DMS114 treated with DMSO at 0.1 percent for 48 hours (cell line): Measurements from ENCODE around the gene ZNF234.
"Not testable (repeated sequence)": the region's sequence is repeated elsewhere in the genome, so short reads cannot be mapped to it uniquely, and the experiment has no call there.

ENCODE experiments used
- DNase-seq: peaks from one replicate; lab custom pipeline; 2025; ENCODE audit not compliant: unreplicated experiment; lab: John Stamatoyannopoulos, UW

Gene ZNF234

DNA sequence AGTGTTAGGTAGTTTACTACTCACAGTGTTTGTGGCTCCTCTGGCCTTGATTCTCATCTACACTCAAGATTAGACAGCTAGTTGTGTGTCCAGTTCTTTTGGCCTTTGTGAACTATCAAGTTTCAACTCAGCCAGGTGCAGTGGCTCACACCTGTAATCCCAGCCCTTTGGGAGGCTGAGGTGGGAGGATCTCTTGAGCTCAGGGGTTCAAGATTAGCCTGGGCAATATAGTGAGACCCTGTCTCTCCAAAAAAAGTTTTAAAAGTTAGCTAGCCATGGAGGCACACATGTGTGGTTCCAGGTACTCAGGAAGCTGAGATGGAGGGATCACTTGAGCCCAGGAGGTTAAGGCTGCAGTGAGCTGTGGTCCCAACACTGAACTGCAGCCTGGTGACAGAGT is 39.6 kb downstream of the ZNF234 start:
- no peak for DNase-seq

DNA sequence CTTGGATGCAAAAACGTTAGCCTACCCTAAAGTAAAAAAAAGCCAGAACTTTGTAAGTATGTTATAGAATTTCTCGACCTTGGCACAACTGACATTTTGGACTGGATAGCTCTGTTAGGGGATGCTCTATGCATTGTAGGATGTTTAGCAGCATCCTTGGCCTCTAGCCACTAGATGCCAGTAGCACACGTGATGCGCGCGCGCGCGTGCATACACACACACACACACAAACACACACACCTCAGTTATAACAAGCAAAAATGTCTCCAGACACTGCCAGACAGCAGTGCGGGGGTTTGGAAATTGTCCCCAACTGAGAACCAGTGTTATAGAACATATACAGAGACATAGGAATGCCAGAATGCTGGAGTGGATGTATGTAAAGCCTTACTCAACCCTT is 40.8 kb downstream of the ZNF234 start:
- DNase-seq: no peak

DNA sequence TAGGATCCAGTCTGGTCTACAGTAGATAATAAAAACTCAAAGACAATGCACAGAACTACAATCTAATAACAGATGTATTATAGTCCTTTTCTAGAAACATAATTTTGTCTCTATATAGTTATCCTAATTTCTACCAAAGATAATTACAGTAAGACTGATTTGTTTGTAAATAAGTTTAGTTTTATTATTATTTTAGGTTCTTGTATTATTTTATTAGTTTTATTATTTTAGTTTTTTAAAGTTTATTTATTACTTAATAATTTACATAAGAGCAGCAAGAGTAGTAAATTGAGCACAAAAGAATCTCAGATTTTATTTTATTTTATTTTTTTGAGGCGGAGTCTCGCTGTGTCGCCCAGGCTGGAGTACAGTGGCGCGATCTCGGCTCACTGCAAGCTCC is 48.7 kb downstream of the ZNF234 start:
- no peak for DNase-seq

DNA sequence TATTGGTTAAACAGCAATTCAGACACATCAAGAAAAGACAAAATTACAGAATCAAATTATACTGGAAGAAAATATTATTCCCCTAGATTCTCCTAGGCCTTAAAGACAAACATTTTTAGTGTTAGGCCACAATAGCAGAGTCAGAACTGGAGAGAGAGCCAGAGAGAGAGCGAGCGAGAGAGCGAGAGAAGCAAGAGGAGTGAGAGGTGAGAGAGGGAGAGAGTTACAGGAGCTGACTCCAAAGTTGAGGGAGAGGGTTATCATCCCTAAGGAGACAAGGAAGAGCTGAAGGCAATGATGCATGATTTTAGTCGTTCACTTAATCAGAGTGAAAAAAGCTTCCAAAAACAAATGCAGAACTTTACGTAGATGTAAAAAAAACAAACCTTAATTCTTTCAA is 50.8 kb downstream of the ZNF234 start:
- DNase-seq: no peak

DNA sequence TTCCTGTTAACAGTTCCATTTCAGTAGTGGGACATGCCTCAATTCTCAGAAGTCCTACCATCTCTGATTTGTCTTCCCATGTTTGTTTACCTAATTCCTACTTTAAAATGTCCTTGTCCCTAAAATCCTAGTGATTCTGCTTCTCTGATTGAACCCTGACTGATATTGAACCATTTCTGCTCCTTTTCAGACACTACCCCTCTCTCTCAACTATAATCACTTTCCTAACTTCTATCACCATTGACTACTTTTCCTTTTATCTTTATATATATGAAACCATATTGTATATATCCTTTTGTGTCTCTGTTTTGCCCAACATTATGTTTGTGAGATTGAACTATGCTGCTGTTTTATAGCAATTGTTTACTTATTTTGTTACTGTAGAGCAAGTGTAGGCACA is 55.4 kb downstream of the ZNF234 start:
- DNase-seq: no peak

DNA sequence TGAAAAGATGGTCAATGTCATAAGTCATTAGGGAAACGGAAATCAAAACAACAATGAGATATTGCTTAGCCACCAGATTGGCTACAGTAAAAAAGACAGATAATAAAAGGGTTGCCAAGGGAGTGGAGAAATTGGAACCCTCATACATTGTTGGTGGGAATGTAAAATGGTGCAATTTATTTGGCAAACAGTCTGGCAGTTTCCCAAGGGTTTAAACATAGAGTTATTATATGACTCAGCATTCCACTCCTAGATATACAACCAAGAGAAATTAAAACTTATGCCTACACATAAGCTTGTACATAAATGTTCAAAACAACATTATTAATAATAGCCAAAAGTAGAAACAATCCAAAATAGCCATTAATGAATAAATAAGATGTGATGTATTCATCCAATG is 61.1 kb downstream of the ZNF234 start:
- DNase-seq: no peak

DNA sequence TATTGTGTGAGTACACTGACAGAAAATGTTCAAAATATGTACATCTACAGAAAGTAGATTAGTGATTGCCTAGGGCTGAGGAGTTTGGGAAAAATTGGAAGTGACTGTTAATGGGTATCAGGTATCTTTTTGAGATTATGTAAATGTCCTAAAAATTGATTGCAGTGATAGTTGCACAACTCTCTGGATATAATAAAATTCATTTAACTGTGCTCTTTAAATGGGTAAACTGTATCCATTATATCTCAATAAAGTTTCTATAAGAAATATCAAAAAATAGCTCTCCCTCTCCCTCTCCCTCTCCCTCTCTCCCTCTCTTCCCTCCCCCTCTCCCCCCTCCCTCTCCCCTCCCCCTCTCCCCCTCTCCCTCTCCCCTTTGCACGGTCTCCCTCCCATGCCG is 61.6 kb downstream of the ZNF234 start:
- no peak for DNase-seq

DNA sequence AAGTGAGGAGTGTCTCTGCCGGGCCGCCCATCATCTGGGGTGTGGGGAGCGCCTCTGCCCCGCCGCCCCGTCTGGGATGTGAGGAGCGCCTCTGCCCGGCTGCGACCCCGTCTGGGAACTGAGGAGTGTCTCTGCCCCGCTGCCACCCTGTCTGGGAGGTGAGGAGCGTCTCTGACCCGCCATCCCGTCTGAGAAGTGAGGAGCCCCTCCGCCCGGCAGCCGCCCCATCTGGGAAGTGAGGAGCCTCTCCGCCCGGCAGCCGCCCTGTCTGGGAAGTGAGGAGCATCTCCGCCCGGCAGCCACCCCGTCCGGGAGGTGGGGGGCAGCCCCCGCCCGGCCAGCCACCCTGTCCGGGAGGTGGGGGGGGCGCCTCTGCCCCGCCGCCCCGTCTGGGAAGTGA is 62.5 kb downstream of the ZNF234 start:
- DNase-seq: not testable (repeated sequence)

DNA sequence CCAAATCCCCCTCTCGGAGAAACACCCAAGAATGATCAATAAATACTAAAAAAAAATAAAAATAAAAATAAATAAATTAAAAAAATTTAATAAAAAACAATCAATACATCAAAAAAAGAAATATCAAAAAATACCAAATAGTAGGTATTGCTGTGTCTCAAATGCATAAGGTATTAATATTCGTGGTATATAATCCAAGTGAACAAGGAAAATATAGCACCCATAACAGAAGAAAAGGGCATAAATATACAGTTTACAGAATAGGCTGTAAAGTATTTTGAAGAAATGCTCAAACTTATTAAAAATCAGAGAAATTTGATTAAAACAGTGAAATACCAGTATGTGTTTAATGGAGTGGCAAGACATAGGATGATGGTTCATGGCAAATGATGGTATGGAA is 63.4 kb downstream of the ZNF234 start:
- no peak for DNase-seq

DNA sequence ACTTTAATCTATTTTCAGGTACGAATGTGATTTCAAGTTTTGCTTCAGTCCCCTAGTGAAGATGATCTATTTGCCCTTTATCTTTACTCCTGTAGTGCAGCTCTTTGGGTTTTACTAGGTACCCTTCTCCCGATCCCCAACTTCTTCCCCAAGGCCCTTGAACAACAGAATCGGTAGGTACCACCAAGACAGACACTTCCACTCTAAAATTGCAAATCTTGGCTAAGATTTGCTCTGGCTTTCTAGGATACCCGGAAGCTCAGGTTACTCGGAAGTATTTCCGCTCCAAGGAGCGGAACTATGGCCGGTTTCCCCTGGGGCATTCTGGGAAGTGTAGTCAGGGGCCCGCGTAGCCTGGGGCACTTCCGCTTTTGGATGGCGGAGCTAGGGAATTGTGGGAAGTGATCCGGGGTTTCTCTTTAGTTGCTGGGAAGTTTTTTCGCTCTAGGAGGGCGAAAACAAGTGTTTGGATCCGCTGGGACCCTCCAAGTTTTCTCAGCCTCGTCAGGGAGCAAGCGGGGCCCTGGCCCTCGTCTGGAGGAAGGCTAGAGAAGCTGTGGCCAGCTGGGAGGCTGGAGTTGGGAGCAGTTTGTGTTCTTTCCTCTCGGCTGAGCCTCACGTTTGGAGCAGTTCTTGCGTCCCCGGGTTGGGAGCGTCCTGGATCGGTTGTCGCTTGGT is 65.9 kb downstream of the ZNF234 start:
- peak; percentile 82 for DNase-seq
